ENCODE measurements around the gene NTRK3.

The NTRK3 gene
- 0.18 to 0.26 reads per million in 2 experiments for total RNA-seq

- no peak for DNase-seq (ENCODE audit: low read depth)
Measured at GRCh38 chr15:88256279-88257230, at the start of gene NTRK3. NTRK3 (minus strand) TSS chr15:88256739; CDS start chr15:88256153, 586 bp downstream.

GRCh38 chr15:88303395-88303794 is 46.9 kb upstream of the NTRK3 start:
- no peak for DNase-seq (ENCODE audit: low read depth)

- DNase-seq (ENCODE audit: low read depth), result no peak
Measured at GRCh38 chr15:88302373-88302772, 45.8 kb upstream of the NTRK3 start.

- no peak for DNase-seq (ENCODE audit: low read depth)
Measured at GRCh38 chr15:88301311-88301710, 44.8 kb upstream of the NTRK3 start.

GRCh38 chr15:88300861-88301260 is 44.3 kb upstream of the NTRK3 start:
- no peak for DNase-seq (ENCODE audit: low read depth)

GRCh38 chr15:88300089-88300488 is 43.5 kb upstream of the NTRK3 start:
- DNase-seq (ENCODE audit: low read depth), result no peak

- no peak for DNase-seq (ENCODE audit: low read depth)
Measured at GRCh38 chr15:88299497-88299896, 43.0 kb upstream of the NTRK3 start.

GRCh38 chr15:88288661-88289060 is 32.1 kb upstream of the NTRK3 start:
- DNase-seq (ENCODE audit: low read depth), result no peak

- DNase-seq (ENCODE audit: low read depth), result no peak
Measured at GRCh38 chr15:88288206-88288605, 31.7 kb upstream of the NTRK3 start.

- DNase-seq (ENCODE audit: low read depth), result no peak
Measured at GRCh38 chr15:88284318-88284998, 27.9 kb upstream of the NTRK3 start.

GRCh38 chr15:88282614-88283013 is 26.1 kb upstream of the NTRK3 start:
- DNase-seq (ENCODE audit: low read depth), result no peak

- no peak for DNase-seq (ENCODE audit: low read depth)
Measured at GRCh38 chr15:88276821-88277410, 20.4 kb upstream of the NTRK3 start.

- no peak for DNase-seq (ENCODE audit: low read depth)
Measured at GRCh38 chr15:88275804-88276203, 19.3 kb upstream of the NTRK3 start.

- peak; percentile 25 for DNase-seq (ENCODE audit: low read depth)
Measured at GRCh38 chr15:88274553-88275460, 18.3 kb upstream of the NTRK3 start.

GRCh38 chr15:88272421-88272820 is 15.9 kb upstream of the NTRK3 start:
- no peak for DNase-seq (ENCODE audit: low read depth)

GRCh38 chr15:88269356-88270062 is 13.0 kb upstream of the NTRK3 start:
- DNase-seq (ENCODE audit: low read depth), result no peak

GRCh38 chr15:88267720-88268119 is 11.2 kb upstream of the NTRK3 start:
- DNase-seq (ENCODE audit: low read depth), result no peak

GRCh38 chr15:88266170-88266569 is 9.6 kb upstream of the NTRK3 start:
- DNase-seq (ENCODE audit: low read depth), result no peak

GRCh38 chr15:88264622-88265021 is 8.1 kb upstream of the NTRK3 start:
- DNase-seq (ENCODE audit: low read depth), result no peak

GRCh38 chr15:88262064-88262463 is 5.5 kb upstream of the NTRK3 start:
- no peak for DNase-seq (ENCODE audit: low read depth)

- DNase-seq (ENCODE audit: low read depth), result no peak
Measured at GRCh38 chr15:88258093-88258641, 1.6 kb upstream of the NTRK3 start.
